ENCODE results near the gene ST6GAL1. TPM values are rescaled to one million over a fixed set of nuclear protein-coding genes. Genes with fewer than 3 reads are reported as not detected.
A peak's percentile ranks its signal among the peaks of the same experiment; 100 is the strongest.

The ST6GAL1 gene
- total RNA-seq, 1 donor from 2014 or later, result 72.7 TPM

DNA sequence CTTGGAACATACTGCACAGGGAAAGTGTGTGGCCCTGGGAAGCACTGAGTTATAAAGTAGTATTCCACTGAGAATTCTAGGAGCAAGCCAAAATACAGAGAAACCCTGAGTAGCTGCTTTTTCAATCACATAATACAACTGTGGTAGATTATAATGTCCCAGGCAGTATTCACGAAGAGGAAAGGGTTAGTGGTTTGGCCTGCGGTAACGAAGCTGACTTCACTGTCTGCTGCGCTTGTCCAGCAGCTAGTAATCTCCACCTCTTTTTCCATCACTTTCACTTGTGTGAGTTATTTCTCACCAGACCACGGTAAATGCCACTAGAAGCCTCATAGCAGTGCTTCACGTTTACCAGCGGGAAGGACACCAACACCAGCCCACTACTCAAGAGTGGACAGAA lies 174.6 kb downstream of the ST6GAL1 start:
- intact Hi-C loops (cut with DNase I), result no loop called here
- Histone ChIP-seq H3K36me3 (no peaks in the 10 kb centered on the region), H3K27ac (no peak overlapping the region), H3K4me3 (no peak overlapping the region), H3K9me3 (no peaks in the 10 kb centered on the region), H3K4me1 (peaks cover 14% of the 10 kb centered on the region), H3K27me3 (ENCODE audit: low read depth) (no peaks in the 10 kb centered on the region)
- ATAC-seq, result no peak
- no peak for DNase-seq
- TF ChIP-seq, protein P1, sequence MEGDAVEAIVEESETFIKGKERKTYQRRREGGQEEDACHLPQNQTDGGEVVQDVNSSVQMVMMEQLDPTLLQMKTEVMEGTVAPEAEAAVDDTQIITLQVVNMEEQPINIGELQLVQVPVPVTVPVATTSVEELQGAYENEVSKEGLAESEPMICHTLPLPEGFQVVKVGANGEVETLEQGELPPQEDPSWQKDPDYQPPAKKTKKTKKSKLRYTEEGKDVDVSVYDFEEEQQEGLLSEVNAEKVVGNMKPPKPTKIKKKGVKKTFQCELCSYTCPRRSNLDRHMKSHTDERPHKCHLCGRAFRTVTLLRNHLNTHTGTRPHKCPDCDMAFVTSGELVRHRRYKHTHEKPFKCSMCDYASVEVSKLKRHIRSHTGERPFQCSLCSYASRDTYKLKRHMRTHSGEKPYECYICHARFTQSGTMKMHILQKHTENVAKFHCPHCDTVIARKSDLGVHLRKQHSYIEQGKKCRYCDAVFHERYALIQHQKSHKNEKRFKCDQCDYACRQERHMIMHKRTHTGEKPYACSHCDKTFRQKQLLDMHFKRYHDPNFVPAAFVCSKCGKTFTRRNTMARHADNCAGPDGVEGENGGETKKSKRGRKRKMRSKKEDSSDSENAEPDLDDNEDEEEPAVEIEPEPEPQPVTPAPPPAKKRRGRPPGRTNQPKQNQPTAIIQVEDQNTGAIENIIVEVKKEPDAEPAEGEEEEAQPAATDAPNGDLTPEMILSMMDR (IDR thresholded peaks at IDR 0.05), result no peak

DNA sequence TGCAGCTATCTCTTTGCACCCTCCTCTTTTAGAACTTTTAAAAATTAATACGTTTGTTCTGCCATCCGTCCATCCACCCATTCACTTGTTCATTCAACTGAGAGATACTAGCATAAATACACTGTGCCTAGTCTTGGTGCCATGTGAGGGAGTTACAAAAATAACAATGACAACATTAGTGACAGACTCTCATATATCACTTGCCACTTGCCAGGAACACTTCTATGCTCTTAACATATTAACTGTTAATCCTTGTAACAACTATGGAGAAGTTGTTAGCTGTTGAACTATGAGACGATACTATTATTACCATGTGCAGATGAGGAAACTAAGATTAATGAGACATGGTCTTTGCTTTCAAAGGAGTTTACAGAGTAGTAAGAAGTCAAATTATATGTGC lies 175.4 kb downstream of the ST6GAL1 start:
- Histone ChIP-seq H3K27me3 (ENCODE audit: low read depth) (no peaks in the 10 kb centered on the region), H3K9me3 (no peaks in the 10 kb centered on the region), H3K36me3 (no peaks in the 10 kb centered on the region), H3K4me3 (no peak overlapping the region), H3K4me1 (peaks cover 14% of the 10 kb centered on the region), H3K27ac (no peak overlapping the region)
- ATAC-seq, result no peak
- no peak for DNase-seq
- intact Hi-C loops (cut with DNase I), result no loop called here
- TF ChIP-seq, protein P1 (IDR thresholded peaks at IDR 0.05), result no peak

DNA sequence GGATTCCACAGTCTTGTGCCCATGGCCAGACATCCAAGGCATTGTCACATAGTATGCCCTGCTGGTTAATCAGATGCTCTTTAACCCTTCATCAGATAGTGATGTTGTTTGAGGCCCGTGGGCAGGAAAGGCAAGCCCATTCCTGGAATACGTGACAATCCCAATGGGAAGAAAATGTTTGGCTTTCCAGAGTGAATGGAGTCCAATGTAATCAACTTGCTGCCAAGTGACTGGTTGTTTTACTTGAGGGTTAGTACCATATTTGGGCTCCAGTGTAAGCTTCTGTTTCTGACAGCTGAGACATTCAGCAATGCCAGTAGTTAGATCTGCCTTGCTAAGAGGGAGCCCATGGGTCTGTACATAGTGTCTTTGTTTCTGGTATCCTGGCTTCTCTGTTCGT lies 177.7 kb downstream of the ST6GAL1 start:
- DNase-seq, result no peak
- no peaks in the 10 kb centered on the region for H3K9me3 ChIP-seq
- intact Hi-C loops (cut with DNase I), result no loop called here
- no peak for ATAC-seq
- H3K4me3 ChIP-seq, result no peak overlapping the region
- no peaks in the 10 kb centered on the region for H3K36me3 ChIP-seq
- TF ChIP-seq, protein P1 (IDR thresholded peaks at IDR 0.05), result no peak
- no peaks in the 10 kb centered on the region for H3K4me1 ChIP-seq
- H3K27ac ChIP-seq, result no peak overlapping the region
- no peaks in the 10 kb centered on the region for H3K27me3 ChIP-seq (ENCODE audit: low read depth)

DNA sequence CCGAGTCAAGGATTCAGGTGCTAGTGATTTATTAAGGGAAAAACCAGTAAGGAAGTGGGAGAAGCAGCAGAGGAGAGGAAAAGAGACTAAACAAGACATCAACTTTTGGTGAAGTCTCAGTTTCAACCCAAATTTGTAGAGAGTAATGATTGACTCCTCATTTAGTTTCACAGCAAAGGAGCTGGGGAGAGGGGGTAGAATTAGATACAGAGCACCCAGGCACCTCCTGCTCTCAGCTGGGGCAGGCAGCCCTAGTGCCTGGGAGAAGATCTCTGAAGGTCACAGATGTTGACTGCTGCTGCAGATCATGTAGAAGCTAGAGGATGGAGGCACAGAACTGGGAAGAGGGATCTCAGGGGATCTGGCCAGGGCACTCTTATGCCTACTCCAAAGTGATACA lies 179.8 kb downstream of the ST6GAL1 start:
- no peaks in the 10 kb centered on the region for H3K4me1 ChIP-seq
- no peak overlapping the region for H3K27ac ChIP-seq
- H3K9me3 ChIP-seq, result no peaks in the 10 kb centered on the region
- ATAC-seq (no peak), DNase-seq (no peak)
- intact Hi-C loops (cut with DNase I), result no loop called here
- TF ChIP-seq, protein P1 (IDR thresholded peaks at IDR 0.05), result no peak
- H3K27me3 ChIP-seq (ENCODE audit: low read depth), result no peaks in the 10 kb centered on the region
- no peak overlapping the region for H3K4me3 ChIP-seq
- H3K36me3 ChIP-seq, result no peaks in the 10 kb centered on the region

DNA sequence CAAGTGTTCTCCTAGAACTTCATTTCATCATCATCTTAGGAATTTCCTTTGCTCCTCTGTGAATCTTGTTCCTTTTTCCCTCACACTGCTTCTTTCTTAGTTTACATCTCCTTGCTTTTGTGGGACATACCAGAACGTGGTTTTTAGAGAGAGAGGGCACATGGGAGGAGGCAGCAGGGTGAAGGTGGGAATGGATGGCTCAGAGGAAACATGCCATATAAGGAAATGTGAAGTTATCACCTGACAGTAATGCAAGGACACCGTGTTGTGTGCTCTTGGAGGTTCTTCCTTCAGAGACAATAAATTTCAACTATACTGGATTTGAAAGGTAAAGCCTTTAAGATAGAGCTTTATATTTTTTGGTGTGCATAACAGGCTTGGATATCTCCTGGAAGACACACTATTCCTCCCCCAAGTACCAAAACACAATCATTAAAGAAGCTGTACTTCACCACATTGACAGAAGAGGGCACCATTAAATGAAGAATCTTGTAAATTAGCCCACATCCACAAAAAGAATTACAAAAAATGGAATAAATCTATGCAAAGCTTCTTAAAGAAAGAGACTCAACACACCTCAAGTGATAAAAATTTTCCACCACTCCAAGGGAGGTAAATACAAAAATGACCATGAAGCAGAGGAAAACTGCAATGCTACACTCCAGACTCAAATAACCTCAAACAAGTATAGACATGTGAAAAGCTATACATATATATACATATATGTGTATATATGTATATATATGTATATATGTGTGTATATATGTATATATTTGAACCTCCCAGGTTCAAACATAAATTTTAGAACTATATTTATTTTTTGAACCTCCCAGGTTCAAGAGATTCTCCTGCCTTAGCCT lies 182.8 kb downstream of the ST6GAL1 start:
- Histone ChIP-seq H3K36me3 (no peaks in the 10 kb centered on the region), H3K27me3 (ENCODE audit: low read depth) (no peaks in the 10 kb centered on the region), H3K4me1 (no peaks in the 10 kb centered on the region), H3K27ac (no peak overlapping the region), H3K4me3 (no peak overlapping the region), H3K9me3 (no peaks in the 10 kb centered on the region)
- TF ChIP-seq, protein P1 (IDR thresholded peaks at IDR 0.05), result peak; percentile 58
- intact Hi-C loops (cut with DNase I), result no loop called here
- DNase-seq (no peak), ATAC-seq (no peak)
